H9 (cell line): ENCODE data around the gene MYH9. TPM values are rescaled to one million over a fixed set of nuclear protein-coding genes. Genes with fewer than 3 reads are reported as not detected.

Source experiments
- DNase-seq: peaks from one replicate; pipeline ENCODE4 v3.0.0-alpha.2; 2017
- H2AFZ ChIP-seq: one replicate; pipeline ENCODE4 v1.6.1; 2013; ENCODE audit warnings: mild to moderate bottlenecking, low read length, control low read depth, moderate library complexity
- H2AK5ac ChIP-seq: 2 replicates; pipeline ENCODE4 v1.6.1; 2013; ENCODE audit warnings: low read length, control low read depth, mixed read lengths; ENCODE audit not compliant: insufficient read length
- H2BK120ac ChIP-seq: one replicate; pipeline ENCODE4 v1.6.1; 2013; ENCODE audit warnings: low read depth, mild to moderate bottlenecking, low read length, control low read depth, inconsistent platforms; ENCODE audit not compliant: poor library complexity, severe bottlenecking
- H2BK12ac ChIP-seq: 2 replicates; pipeline ENCODE4 v1.6.1; 2013; ENCODE audit warnings: low read length, control low read depth, mixed read lengths, low read depth; ENCODE audit not compliant: insufficient read length
- H2BK15ac ChIP-seq: 2 replicates; pipeline ENCODE4 v1.6.1; 2013; ENCODE audit warnings: low read depth, low read length, control low read depth
- H2BK20ac ChIP-seq: one replicate; pipeline ENCODE4 v1.6.1; 2013; ENCODE audit warnings: low read depth, mild to moderate bottlenecking, low read length, control low read depth, inconsistent platforms; ENCODE audit not compliant: poor library complexity, severe bottlenecking
- H2BK5ac ChIP-seq: 2 replicates; pipeline ENCODE4 v1.6.1; 2013; ENCODE audit warnings: low read length, control low read depth, mixed read lengths; ENCODE audit not compliant: insufficient read length
- H3K14ac ChIP-seq: 2 replicates; pipeline ENCODE4 v1.6.1; 2013; ENCODE audit warnings: low read length, control low read depth; ENCODE audit not compliant: insufficient read depth
- H3K18ac ChIP-seq: 2 replicates; pipeline ENCODE4 v1.6.1; 2013; ENCODE audit warnings: low read depth, mild to moderate bottlenecking, mixed read lengths, low read length, control low read depth; ENCODE audit not compliant: insufficient read length
- H3K23ac ChIP-seq: 2 replicates; pipeline ENCODE4 v1.6.1; 2013; ENCODE audit warnings: low read length, control low read depth, mixed read lengths, low read depth; ENCODE audit not compliant: insufficient read length
- H3K23me2 ChIP-seq: 2 replicates; pipeline ENCODE4 v1.6.1; 2013; ENCODE audit warnings: low read depth, mild to moderate bottlenecking, mixed read lengths, low read length, control low read depth; ENCODE audit not compliant: insufficient read length, poor library complexity, severe bottlenecking
- H3K27ac ChIP-seq: 2 replicates; pipeline ENCODE4 v1.5.1; 2013; ENCODE audit warnings: low read length, control low read depth, mixed read lengths, low read depth; ENCODE audit not compliant: insufficient read length
- H3K27me3 ChIP-seq: 2 replicates; pipeline ENCODE4 v1.6.1; 2013; ENCODE audit warnings: low read length, control low read depth, inconsistent platforms; ENCODE audit not compliant: insufficient read depth
- H3K4ac ChIP-seq: 2 replicates; pipeline ENCODE4 v1.6.1; 2013; ENCODE audit warnings: low read depth, mild to moderate bottlenecking, control low read depth, inconsistent platforms, low read length, moderate library complexity
- H3K4me1 ChIP-seq: 2 replicates; pipeline ENCODE4 v1.6.1; 2013; ENCODE audit warnings: low read length, control low read depth, inconsistent platforms; ENCODE audit not compliant: insufficient read depth
- H3K4me2 ChIP-seq: 2 replicates; pipeline ENCODE4 v1.6.1; 2013; ENCODE audit warnings: low read length, control low read depth, mixed read lengths; ENCODE audit not compliant: insufficient read length, insufficient read depth
- H3K56ac ChIP-seq: 2 replicates; pipeline ENCODE4 v1.6.1; 2013; ENCODE audit warnings: low read depth, mild to moderate bottlenecking, mixed read lengths, low read length, control low read depth; ENCODE audit not compliant: insufficient read length
- H3K79me1 ChIP-seq: 2 replicates; pipeline ENCODE4 v1.6.1; 2013; ENCODE audit warnings: low read depth, mild to moderate bottlenecking, moderate library complexity, low read length, control low read depth, inconsistent platforms; ENCODE audit not compliant: insufficient read depth, poor library complexity, severe bottlenecking
- H3K79me2 ChIP-seq: 2 replicates; pipeline ENCODE4 v1.6.1; 2013; ENCODE audit warnings: low read length, control low read depth, inconsistent platforms; ENCODE audit not compliant: insufficient read depth
- H3K9ac ChIP-seq: 2 replicates; pipeline ENCODE4 v1.6.1; 2013; ENCODE audit warnings: low read length, control low read depth, mixed read lengths; ENCODE audit not compliant: insufficient read length; ENCODE audit errors: extremely low read depth
- H3K9me3 ChIP-seq: one replicate; pipeline ENCODE4 v1.6.1; 2013; ENCODE audit warnings: low read depth, low read length, inconsistent platforms; ENCODE audit not compliant: control insufficient read depth
- H3T11ph ChIP-seq: one replicate; pipeline ENCODE4 v1.6.1; 2013; ENCODE audit warnings: mild to moderate bottlenecking, low read length, control low read depth, inconsistent platforms
- H4K20me1 ChIP-seq: one replicate; pipeline ENCODE4 v1.6.1; 2013; ENCODE audit not compliant: control insufficient read depth, insufficient read length, insufficient read depth
- H4K5ac ChIP-seq: 2 replicates; pipeline ENCODE4 v1.6.1; 2013; ENCODE audit warnings: low read depth, mild to moderate bottlenecking, mixed read lengths, low read length, control low read depth; ENCODE audit not compliant: insufficient read length
- H4K8ac ChIP-seq: replicated peaks from 2 replicates; pipeline ENCODE4 v1.6.1; 2013; ENCODE audit warnings: low read length, control low read depth, mixed read lengths, low read depth; ENCODE audit not compliant: insufficient read length
- H4K91ac ChIP-seq: 2 replicates; pipeline ENCODE4 v1.6.1; 2013; ENCODE audit warnings: low read depth, mild to moderate bottlenecking, moderate library complexity, mixed read lengths, low read length, control low read depth; ENCODE audit not compliant: insufficient read length
- H3K27ac Mint-ChIP-seq, 3 experiments: 2 replicates in 2 of 3; 3 replicates in 1 of 3; pipeline ENCODE4 v1.8.0; 2020 to 2021; ENCODE audit warnings: mixed read lengths in 3 of 3, mild to moderate bottlenecking in 1 of 3, moderate library complexity in 1 of 3
- H3K27me3 Mint-ChIP-seq: 2 replicates; pipeline ENCODE4 v1.8.0; 2021; ENCODE audit warnings: low read depth, mild to moderate bottlenecking, moderate library complexity, mixed read lengths
- H3K36me3 Mint-ChIP-seq, 3 experiments: 2 replicates in 2 of 3; 3 replicates in 1 of 3; pipeline ENCODE4 v1.8.0; 2020 to 2021; ENCODE audit warnings: low read depth in 3 of 3, mixed read lengths in 3 of 3; ENCODE audit not compliant: insufficient read depth in 1 of 3
- H3K4me1 Mint-ChIP-seq, 2 experiments: 2 replicates each; pipeline ENCODE4 v1.8.0; 2020; ENCODE audit warnings: mixed read lengths in 2 of 2
- H3K4me3 Mint-ChIP-seq, 2 experiments: 2 replicates in 1 of 2; 3 replicates in 1 of 2; pipeline ENCODE4 v1.8.0; 2020 to 2021; ENCODE audit warnings: mild to moderate bottlenecking in 2 of 2, mixed read lengths in 2 of 2, moderate library complexity in 1 of 2
- H3K9me3 Mint-ChIP-seq, 2 experiments: 2 replicates in 1 of 2; 3 replicates in 1 of 2; pipeline ENCODE4 v1.8.0; 2020; ENCODE audit warnings: mild to moderate bottlenecking in 2 of 2, mixed read lengths in 2 of 2, moderate library complexity in 1 of 2
- WGBS: extraction: QIAGEN DNeasy Blood & Tissue Kit; methylation state at CpG from one replicate; pipeline ENCODE4 v1.1.7; 2013; ENCODE audit warnings: missing lambda C conversion rate, low lambda C conversion rate, mixed read lengths; ENCODE audit not compliant: insufficient read length; ENCODE audit errors: extremely low coverage; 5-methylcytosine and 5-hydroxymethylcytosine counted together
- total RNA-seq: library from RNA; stranded (reverse); gene quantifications from 2 replicates; pipeline ENCODE4 v1.2.1, GENCODE V29; 2021
- TF ChIP-seq, protein P1 (sequence below): fragments of 200-600 bp; sonication (generic); conservative IDR thresholded peaks from 3 replicates; pipeline ENCODE4 v1.8.0; 2021; ENCODE audit warnings: antibody characterized with exemption, mild to moderate bottlenecking

MYH9 gene
- total RNA-seq, 1 experiment from 2014 or later, result 266 TPM

DNA sequence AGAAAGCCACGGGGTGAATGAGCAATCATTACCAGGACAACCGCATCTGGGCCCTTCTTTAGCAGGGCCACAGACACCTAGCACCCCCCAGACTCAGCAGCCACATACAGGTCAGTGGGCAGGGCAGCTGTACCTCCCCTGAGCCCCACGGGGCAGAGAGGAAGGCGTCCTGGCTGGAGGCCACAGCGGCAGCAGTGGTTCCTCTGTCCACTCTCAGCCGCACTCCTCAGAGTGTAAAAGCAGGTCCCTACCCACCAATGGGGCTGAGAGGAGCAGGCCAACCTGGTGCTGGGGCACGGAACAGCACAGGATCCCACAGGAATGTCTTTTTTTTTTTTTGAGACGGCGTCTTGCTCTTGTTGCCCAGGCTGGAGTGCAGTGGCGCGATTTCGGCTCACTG is 69.3 kb downstream of the MYH9 start:
- Mint-ChIP-seq H3K4me3 (no peak overlapping the region), H3K36me3 (peaks cover 55 to 91% (median 83%) of the 10 kb centered on the region in 3 experiments), H3K9me3 (no peaks in the 10 kb centered on the region), H3K27ac (no peak overlapping the region), H3K4me1 (no peaks in the 10 kb centered on the region), H3K27me3 (no peaks in the 10 kb centered on the region)
- H3K14ac ChIP-seq, result no peak overlapping the region
- no peak overlapping the region for H3K23ac ChIP-seq
- H4K8ac ChIP-seq, result no peak overlapping the region
- H4K91ac ChIP-seq, result no peak overlapping the region
- no peak overlapping the region for H3K18ac ChIP-seq
- H3K4ac ChIP-seq, result no peak overlapping the region
- no peak overlapping the region for H3T11ph ChIP-seq
- H2BK5ac ChIP-seq, result no peak overlapping the region
- no peak overlapping the region for H2BK15ac ChIP-seq
- H2BK120ac ChIP-seq, result no peak overlapping the region
- H2AFZ ChIP-seq, result no peak overlapping the region
- no peaks in the 10 kb centered on the region for H4K20me1 ChIP-seq
- no peaks in the 10 kb centered on the region for H3K4me1 ChIP-seq
- no peaks in the 10 kb centered on the region for H3K27me3 ChIP-seq
- no peak overlapping the region for H3K56ac ChIP-seq
- WGBS, result no CpG with 5 or more reads among the region's 12 CpGs
- H3K79me2 ChIP-seq, result no peaks in the 10 kb centered on the region
- no peak for DNase-seq
- no peak overlapping the region for H3K27ac ChIP-seq
- no peaks in the 10 kb centered on the region for H3K9me3 ChIP-seq
- no peak overlapping the region for H2BK12ac ChIP-seq
- no peak overlapping the region for H4K5ac ChIP-seq
- H2BK20ac ChIP-seq, result no peak overlapping the region
- H3K4me2 ChIP-seq, result no peak overlapping the region
- H3K79me1 ChIP-seq, result no peaks in the 10 kb centered on the region
- no peak overlapping the region for H2AK5ac ChIP-seq
- H3K9ac ChIP-seq, result no peak overlapping the region
- no peaks in the 10 kb centered on the region for H3K23me2 ChIP-seq
- TF ChIP-seq, protein P1, sequence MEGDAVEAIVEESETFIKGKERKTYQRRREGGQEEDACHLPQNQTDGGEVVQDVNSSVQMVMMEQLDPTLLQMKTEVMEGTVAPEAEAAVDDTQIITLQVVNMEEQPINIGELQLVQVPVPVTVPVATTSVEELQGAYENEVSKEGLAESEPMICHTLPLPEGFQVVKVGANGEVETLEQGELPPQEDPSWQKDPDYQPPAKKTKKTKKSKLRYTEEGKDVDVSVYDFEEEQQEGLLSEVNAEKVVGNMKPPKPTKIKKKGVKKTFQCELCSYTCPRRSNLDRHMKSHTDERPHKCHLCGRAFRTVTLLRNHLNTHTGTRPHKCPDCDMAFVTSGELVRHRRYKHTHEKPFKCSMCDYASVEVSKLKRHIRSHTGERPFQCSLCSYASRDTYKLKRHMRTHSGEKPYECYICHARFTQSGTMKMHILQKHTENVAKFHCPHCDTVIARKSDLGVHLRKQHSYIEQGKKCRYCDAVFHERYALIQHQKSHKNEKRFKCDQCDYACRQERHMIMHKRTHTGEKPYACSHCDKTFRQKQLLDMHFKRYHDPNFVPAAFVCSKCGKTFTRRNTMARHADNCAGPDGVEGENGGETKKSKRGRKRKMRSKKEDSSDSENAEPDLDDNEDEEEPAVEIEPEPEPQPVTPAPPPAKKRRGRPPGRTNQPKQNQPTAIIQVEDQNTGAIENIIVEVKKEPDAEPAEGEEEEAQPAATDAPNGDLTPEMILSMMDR, result no peak
